ENCODE results near the gene ZNF280D.

DNA sequence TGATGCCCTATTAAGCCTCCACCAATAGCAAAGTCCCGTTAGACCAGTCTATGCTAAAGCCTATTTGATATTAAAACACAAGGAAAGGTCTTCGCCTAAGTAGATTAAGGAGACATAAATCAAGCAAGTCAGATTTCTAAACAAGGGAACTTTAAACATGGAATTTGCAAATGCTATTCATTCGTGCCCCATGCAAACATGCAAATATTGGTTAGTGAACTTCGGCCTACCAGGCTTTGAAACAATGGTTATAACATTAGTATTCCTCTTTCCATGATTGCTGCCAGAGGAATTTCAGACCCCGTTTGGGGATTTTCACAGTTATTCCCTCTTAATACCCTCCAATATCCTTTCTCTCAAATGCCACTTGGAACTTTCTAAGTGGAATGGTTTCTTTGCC is 36.9 kb upstream of the ZNF280D start:
- TF ChIP-seq POLR2AphosphoS5 (IDR thresholded peaks at IDR 0.05) (no peak), CTCF (IDR thresholded peaks at IDR 0.05) (no peak), EP300 (IDR thresholded peaks at IDR 0.05) (no peak)
